ENCODE results near the gene EMD. TPM values are rescaled to one million over a fixed set of nuclear protein-coding genes. Genes with fewer than 3 reads are reported as not detected.

The EMD gene
- total RNA-seq, 3 donors from 2014 or later (not counting 1 experiment from before 2014, with no cell fraction given), result 141 to 175 (median 152) TPM

GRCh38 chrX:154359362-154360154 is 19.5 kb upstream of the EMD start:
- Histone ChIP-seq H3K27me3 (ENCODE audit: control insufficient read depth, insufficient read depth, low read length) (no peaks in the 10 kb centered on the region), H3K4me1 (ENCODE audit: control insufficient read depth, insufficient read depth, low read length) (peaks cover 85% of the 10 kb centered on the region), H3K27ac (ENCODE audit: low read length) (no peak overlapping the region), H3K9me3 (ENCODE audit: control insufficient read depth, insufficient read depth, low read length) (no peaks in the 10 kb centered on the region), H3K4me3 (ENCODE audit: low read length) (no peak overlapping the region), H3K36me3 (ENCODE audit: control insufficient read depth, insufficient read depth, low read length) (peaks cover 93% of the 10 kb centered on the region)
- WGBS (ENCODE audit: insufficient coverage), result 94% methylated on average over 41 of the region's 41 CpGs
- Mint-ChIP-seq H3K4me3 (no peak overlapping the region), H3K9me3 (no peaks in the 10 kb centered on the region), H3K36me3 (no peaks in the 10 kb centered on the region), H3K4me1 (peaks cover 5 to 14% of the 10 kb centered on the region in 2 donors), H3K27ac (no peak overlapping the region), H3K27me3 (ENCODE audit: low read depth in 2 of 2) (no peaks in the 10 kb centered on the region)
- intact Hi-C loops (cut with micrococcal nuclease), result no loop called here
- DNase-seq (no peak), ATAC-seq (no peak)
- TF ChIP-seq CTCF (IDR thresholded peaks at IDR 0.05), result no peak

- peak overlapping the region; percentile 63 for H3K27ac ChIP-seq (ENCODE audit: low read length)
- Mint-ChIP-seq H3K27me3 (ENCODE audit: low read depth in 2 of 2) (no peaks in the 10 kb centered on the region), H3K4me1 (peaks cover 5 to 21% of the 10 kb centered on the region in 2 donors), H3K27ac (peak overlapping the region; percentile 57 to 95), H3K4me3 (no peak overlapping the region), H3K36me3 (no peaks in the 10 kb centered on the region), H3K9me3 (no peaks in the 10 kb centered on the region)
- H3K36me3 ChIP-seq (ENCODE audit: control insufficient read depth, insufficient read depth, low read length), result peaks cover 93% of the 10 kb centered on the region
- no peak for TF ChIP-seq CTCF (IDR thresholded peaks at IDR 0.05)
- no peak overlapping the region for H3K4me3 ChIP-seq (ENCODE audit: low read length)
- DNase-seq, result no peak
- H3K4me1 ChIP-seq (ENCODE audit: control insufficient read depth, insufficient read depth, low read length), result peaks cover 83% of the 10 kb centered on the region
- H3K9me3 ChIP-seq (ENCODE audit: control insufficient read depth, insufficient read depth, low read length), result no peaks in the 10 kb centered on the region
- H3K27me3 ChIP-seq (ENCODE audit: control insufficient read depth, insufficient read depth, low read length), result no peaks in the 10 kb centered on the region
- no peak for ATAC-seq
- intact Hi-C loops (cut with micrococcal nuclease), result no loop called here
- 91% methylated on average over 31 of the region's 34 CpGs for WGBS (ENCODE audit: insufficient coverage)
Measured at GRCh38 chrX:154360155-154360713, 18.9 kb upstream of the EMD start.

GRCh38 chrX:154362085-154362742 is 16.9 kb upstream of the EMD start:
- Histone ChIP-seq H3K4me1 (ENCODE audit: control insufficient read depth, insufficient read depth, low read length) (peaks cover 83% of the 10 kb centered on the region), H3K27ac (ENCODE audit: low read length) (peak overlapping the region; percentile 50), H3K36me3 (ENCODE audit: control insufficient read depth, insufficient read depth, low read length) (peaks cover 93% of the 10 kb centered on the region), H3K27me3 (ENCODE audit: control insufficient read depth, insufficient read depth, low read length) (no peaks in the 10 kb centered on the region), H3K4me3 (ENCODE audit: low read length) (no peak overlapping the region), H3K9me3 (ENCODE audit: control insufficient read depth, insufficient read depth, low read length) (no peaks in the 10 kb centered on the region)
- DNase-seq, result no peak
- Mint-ChIP-seq H3K27ac (peak overlapping the region; percentile 69 to 95), H3K36me3 (no peaks in the 10 kb centered on the region), H3K4me1 (peaks cover 0 to 21% of the 10 kb centered on the region in 2 donors), H3K27me3 (ENCODE audit: low read depth in 2 of 2) (no peaks in the 10 kb centered on the region), H3K9me3 (no peaks in the 10 kb centered on the region), H3K4me3 (peak overlapping the region; percentile 66)
- intact Hi-C loops (cut with micrococcal nuclease), result no loop called here
- TF ChIP-seq CTCF (IDR thresholded peaks at IDR 0.05), result no peak
- whole genome bisulfite sequencing (ENCODE audit: insufficient coverage), result 91% methylated on average over 29 of the region's 30 CpGs
- no peak for ATAC-seq

Data from natural killer cell (primary cell).